ENCODE data around the gene RAC3.

- TF ChIP-seq EZH2 (IDR thresholded peaks at IDR 0.05; ENCODE audit: borderline replicate concordance, low read length) (no peak), CTCF (IDR thresholded peaks at IDR 0.05; ENCODE audit: low read length) (no peak)
Observed at GRCh38 chr17:81996232-81996756, 35.2 kb upstream of the RAC3 start.

Measured in OCI-LY1 (cell line).